Activated CD4-positive, alpha-beta T cell treated with anti-CD3 and anti-CD28 coated beads for 36 hours (primary cell): ENCODE data around the gene SASH1. TPM values are rescaled to one million over a fixed set of nuclear protein-coding genes. Genes with fewer than 3 reads are reported as not detected.
A peak's percentile ranks its signal among the peaks of the same experiment; 100 is the strongest.

Source experiments
- ATAC-seq: fragments of 200-7000 bp; cut with Tn5 transposase; one replicate; pipeline ENCODE4 v1.10.0; 2021; ENCODE audit warnings: mild to moderate bottlenecking, moderate library complexity
- CTCF ChIA-PET: fragments of 350-600 bp; sonication (Branson Sonifier 250); formaldehyde crosslinking; loops from one replicate; lab custom pipeline; 2021; ENCODE audit warnings: antibody characterized with exemption; lab: Charles Lee
- POLR2A ChIA-PET: fragments of 350-600 bp; sonication (Branson Sonifier 250); formaldehyde crosslinking; loops from one replicate; lab custom pipeline; 2021; ENCODE audit warnings: antibody characterized with exemption, inconsistent platforms; lab: Charles Lee
- DNase-seq: peaks from one replicate; pipeline ENCODE4 v3.0.0-alpha.2; 2020
- H3K27ac Mint-ChIP-seq: one replicate; pipeline ENCODE4 v1.8.0; 2021; ENCODE audit warnings: mixed read lengths
- H3K27me3 Mint-ChIP-seq: one replicate; pipeline ENCODE4 v1.8.0; 2021; ENCODE audit warnings: mixed read lengths
- H3K36me3 Mint-ChIP-seq: one replicate; pipeline ENCODE4 v1.8.0; 2021; ENCODE audit warnings: low read depth, mixed read lengths
- H3K4me1 Mint-ChIP-seq: one replicate; pipeline ENCODE4 v1.8.0; 2021; ENCODE audit warnings: mixed read lengths
- H3K4me3 Mint-ChIP-seq: one replicate; pipeline ENCODE4 v1.8.0; 2021; ENCODE audit warnings: mild to moderate bottlenecking, moderate library complexity, mixed read lengths
- H3K9me3 Mint-ChIP-seq: one replicate; pipeline ENCODE4 v1.8.0; 2021; ENCODE audit warnings: low read depth, mixed read lengths
- intact Hi-C, 2 experiments: fragments of 100-400 bp; cut with DNase I in 1 of 2; cut with micrococcal nuclease in 1 of 2; formaldehyde crosslinking; loops; one replicate each; pipeline versions ENCODE4 v1.14.2 to v1.15.1; 2022 to 2024; cut with DNase I, micrococcal nuclease
- total RNA-seq, 2 experiments: library from RNA; stranded (reverse); gene quantifications; one replicate each; pipeline ENCODE4 v1.2.3, GENCODE V29; 2021

The SASH1 gene
- total RNA-seq, 2 experiments from 2014 or later = 0.26 to 0.46 TPM

GRCh38 chr6:148425443-148425842 is 82.8 kb downstream of the SASH1 start:
- no peaks in the 10 kb centered on the region for H3K36me3 Mint-ChIP-seq
- no peak for ATAC-seq
- CTCF ChIA-PET = no interaction called here

GRCh38 chr6:148426317-148426977 is 83.8 kb downstream of the SASH1 start:
- H3K27me3 Mint-ChIP-seq = peaks cover 4% of the 10 kb centered on the region
- intact Hi-C loops = no loop called here
- ChIA-PET POLR2A (no interaction called here), CTCF (no interaction called here)
- no peaks in the 10 kb centered on the region for H3K9me3 Mint-ChIP-seq
- H3K27ac Mint-ChIP-seq = no peak overlapping the region
- DNase-seq (peak; percentile 18), ATAC-seq (peak; percentile 57)
- no peak overlapping the region for H3K4me3 Mint-ChIP-seq
- H3K4me1 Mint-ChIP-seq = peaks cover 3% of the 10 kb centered on the region
- no peaks in the 10 kb centered on the region for H3K36me3 Mint-ChIP-seq

More at GRCh38 chr6:148425443-148425842, 82.8 kb downstream of the SASH1 start:
- H3K9me3 Mint-ChIP-seq = no peaks in the 10 kb centered on the region
- intact Hi-C loops = no loop called here
- H3K4me3 Mint-ChIP-seq = no peak overlapping the region
- H3K27ac Mint-ChIP-seq = no peak overlapping the region
- DNase-seq = no peak
- peaks cover 4% of the 10 kb centered on the region for H3K27me3 Mint-ChIP-seq
- H3K4me1 Mint-ChIP-seq = peaks cover 3% of the 10 kb centered on the region
- POLR2A ChIA-PET = no interaction called here

- ChIA-PET CTCF (no interaction called here), POLR2A (no interaction called here)
- no peak overlapping the region for H3K4me3 Mint-ChIP-seq
- no peaks in the 10 kb centered on the region for H3K36me3 Mint-ChIP-seq
- H3K27me3 Mint-ChIP-seq = peaks cover 4% of the 10 kb centered on the region
- H3K9me3 Mint-ChIP-seq = no peaks in the 10 kb centered on the region
- no peak overlapping the region for H3K27ac Mint-ChIP-seq
- DNase-seq = no peak
- H3K4me1 Mint-ChIP-seq = peaks cover 3% of the 10 kb centered on the region
- intact Hi-C loops = no loop called here
- ATAC-seq = no peak
These were observed 84.7 kb downstream of the SASH1 start for GRCh38 chr6:148427333-148427732.

GRCh38 chr6:148429423-148429822 is 86.8 kb downstream of the SASH1 start:
- ATAC-seq (no peak), DNase-seq (no peak)
- POLR2A ChIA-PET = no interaction called here
- Mint-ChIP-seq H3K36me3 (no peaks in the 10 kb centered on the region), H3K4me3 (no peak overlapping the region), H3K27ac (no peak overlapping the region), H3K9me3 (no peaks in the 10 kb centered on the region), H3K4me1 (peaks cover 3% of the 10 kb centered on the region), H3K27me3 (peaks cover 4% of the 10 kb centered on the region)
- CTCF ChIA-PET = interaction anchor here (1.4 kb wide), 1 partner anchor 12 kb away, joined by 4 read pairs; no protein-coding TSS in a partner anchor
- intact Hi-C loops = no loop called here

- CTCF ChIA-PET = no interaction called here
- Mint-ChIP-seq H3K27ac (no peak overlapping the region), H3K4me3 (no peak overlapping the region), H3K27me3 (peaks cover 7% of the 10 kb centered on the region), H3K36me3 (no peaks in the 10 kb centered on the region), H3K9me3 (no peaks in the 10 kb centered on the region), H3K4me1 (peaks cover 3% of the 10 kb centered on the region)
- ATAC-seq = no peak
- no peak for DNase-seq
- intact Hi-C loops = no loop called here
- POLR2A ChIA-PET = no interaction called here
These were observed 88.3 kb downstream of the SASH1 start for GRCh38 chr6:148430897-148431296.

GRCh38 chr6:148431413-148431812 is 88.8 kb downstream of the SASH1 start:
- Mint-ChIP-seq H3K27ac (no peak overlapping the region), H3K4me1 (peaks cover 1% of the 10 kb centered on the region), H3K4me3 (no peak overlapping the region), H3K9me3 (no peaks in the 10 kb centered on the region), H3K36me3 (no peaks in the 10 kb centered on the region), H3K27me3 (peaks cover 4% of the 10 kb centered on the region)
- no peak for ATAC-seq
- DNase-seq = no peak
- intact Hi-C loops = no loop called here
- ChIA-PET CTCF (interaction anchor here (0.5 kb wide), 1 partner anchor 729 kb away, joined by 3 read pairs; no protein-coding TSS in a partner anchor), POLR2A (no interaction called here)

- CTCF ChIA-PET = interaction anchor here (0.5 kb wide), 1 partner anchor 730 kb away, joined by 3 read pairs; no protein-coding TSS in a partner anchor
- Mint-ChIP-seq H3K36me3 (no peaks in the 10 kb centered on the region), H3K4me1 (no peaks in the 10 kb centered on the region)
These were observed 89.2 kb downstream of the SASH1 start for GRCh38 chr6:148431840-148432239.

GRCh38 chr6:148432462-148433195 is 90.0 kb downstream of the SASH1 start:
- Mint-ChIP-seq H3K36me3 (no peaks in the 10 kb centered on the region), H3K27ac (no peak overlapping the region), H3K27me3 (peaks cover 6% of the 10 kb centered on the region), H3K4me1 (no peaks in the 10 kb centered on the region), H3K4me3 (no peak overlapping the region), H3K9me3 (no peaks in the 10 kb centered on the region)
- intact Hi-C loops = no loop called here
- CTCF ChIA-PET = interaction anchor here (0.6 kb wide), 1 partner anchor 119 kb away, joined by 3 read pairs; no protein-coding TSS in a partner anchor
- DNase-seq = no peak
- POLR2A ChIA-PET = no interaction called here
- no peak for ATAC-seq

More at GRCh38 chr6:148431840-148432239, 89.2 kb downstream of the SASH1 start:
- Mint-ChIP-seq H3K27ac (no peak overlapping the region), H3K4me3 (no peak overlapping the region), H3K9me3 (no peaks in the 10 kb centered on the region), H3K27me3 (peaks cover 6% of the 10 kb centered on the region)
- DNase-seq = no peak
- POLR2A ChIA-PET = no interaction called here
- intact Hi-C loops = no loop called here
- no peak for ATAC-seq

GRCh38 chr6:148435386-148435785 is 92.7 kb downstream of the SASH1 start:
- POLR2A ChIA-PET = no interaction called here
- ATAC-seq = no peak
- H3K27me3 Mint-ChIP-seq = peaks cover 15% of the 10 kb centered on the region
- intact Hi-C loops = no loop called here
- no peaks in the 10 kb centered on the region for H3K4me1 Mint-ChIP-seq
- no peaks in the 10 kb centered on the region for H3K36me3 Mint-ChIP-seq
- H3K9me3 Mint-ChIP-seq = no peaks in the 10 kb centered on the region
- no peak overlapping the region for H3K27ac Mint-ChIP-seq
- no peak for DNase-seq
- CTCF ChIA-PET = interaction anchor here (0.8 kb wide), 1 partner anchor 930 kb away, joined by 4 read pairs; no protein-coding TSS in a partner anchor
- H3K4me3 Mint-ChIP-seq = no peak overlapping the region

GRCh38 chr6:148436466-148436865 is 93.8 kb downstream of the SASH1 start:
- Mint-ChIP-seq H3K27me3 (peaks cover 17% of the 10 kb centered on the region), H3K36me3 (no peaks in the 10 kb centered on the region), H3K9me3 (no peaks in the 10 kb centered on the region), H3K4me3 (no peak overlapping the region), H3K27ac (no peak overlapping the region), H3K4me1 (peaks cover 5% of the 10 kb centered on the region)
- intact Hi-C loops = no loop called here
- ChIA-PET POLR2A (no interaction called here), CTCF (no interaction called here)
- DNase-seq (no peak), ATAC-seq (no peak)

- H3K27ac Mint-ChIP-seq = no peak overlapping the region
- ChIA-PET CTCF (no interaction called here), POLR2A (no interaction called here)
- no peak for ATAC-seq
- intact Hi-C loops = no loop called here
- H3K27me3 Mint-ChIP-seq = peaks cover 18% of the 10 kb centered on the region
- H3K4me1 Mint-ChIP-seq = peaks cover 15% of the 10 kb centered on the region
- H3K4me3 Mint-ChIP-seq = no peak overlapping the region
- no peaks in the 10 kb centered on the region for H3K9me3 Mint-ChIP-seq
- no peak for DNase-seq
- no peaks in the 10 kb centered on the region for H3K36me3 Mint-ChIP-seq
These were observed 96.0 kb downstream of the SASH1 start for GRCh38 chr6:148438632-148439031.

- Mint-ChIP-seq H3K4me3 (no peak overlapping the region), H3K9me3 (no peaks in the 10 kb centered on the region), H3K36me3 (no peaks in the 10 kb centered on the region), H3K4me1 (peaks cover 15% of the 10 kb centered on the region), H3K27me3 (peaks cover 17% of the 10 kb centered on the region), H3K27ac (no peak overlapping the region)
- ATAC-seq = no peak
- no peak for DNase-seq
- intact Hi-C loops = loop anchor here (5.0 kb wide), 2 partner anchors 238 to 1588 kb away; no protein-coding TSS in a partner anchor
- ChIA-PET POLR2A (no interaction called here), CTCF (no interaction called here)
These were observed 97.4 kb downstream of the SASH1 start for GRCh38 chr6:148440016-148440415.
